DMS 273 (cell line): ENCODE measurements around the gene RBM11.

Experiments
- DNase-seq: peaks from one replicate; lab custom pipeline; 2025; ENCODE audit not compliant: unreplicated experiment; lab: John Stamatoyannopoulos, UW

The RBM11 gene

DNA sequence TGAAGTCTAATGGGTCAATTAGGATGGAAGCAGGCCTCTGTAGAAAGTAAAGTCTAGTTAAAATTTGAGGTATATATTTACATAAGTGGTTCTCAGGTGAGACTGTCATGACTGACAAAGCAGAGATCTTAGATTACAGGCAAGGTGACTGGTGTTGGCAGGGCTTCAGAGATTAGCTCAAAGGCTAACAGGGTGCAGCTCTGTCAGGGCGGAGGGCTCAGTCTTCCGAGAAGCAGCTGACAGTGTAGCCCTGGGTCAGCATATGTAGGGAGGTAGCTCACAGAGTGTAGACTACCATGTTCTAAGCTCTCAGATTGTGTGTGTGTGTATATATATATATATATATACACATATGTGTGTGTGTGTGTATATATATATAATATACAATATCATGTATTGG lies 54.7 kb downstream of the RBM11 start:
- DNase-seq, result no peak

DNA sequence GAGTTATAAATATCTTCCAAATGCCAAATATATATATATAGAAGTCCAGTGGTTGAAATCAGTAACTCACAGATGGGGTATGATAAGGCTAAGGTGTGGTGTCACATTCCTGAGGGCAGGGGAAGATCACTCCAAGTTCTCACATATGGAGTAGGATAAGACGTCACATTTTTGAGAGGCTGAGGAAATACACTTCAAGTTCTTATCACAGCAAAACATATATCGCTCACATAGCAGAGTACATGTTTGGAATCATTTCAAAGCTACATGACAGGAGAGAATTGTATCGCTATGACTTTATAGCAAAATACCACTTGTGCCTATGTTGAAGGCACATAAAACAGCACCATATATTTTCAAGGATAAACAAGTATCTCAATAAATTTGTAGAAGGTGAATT lies 55.1 kb downstream of the RBM11 start:
- DNase-seq, result no peak

DNA sequence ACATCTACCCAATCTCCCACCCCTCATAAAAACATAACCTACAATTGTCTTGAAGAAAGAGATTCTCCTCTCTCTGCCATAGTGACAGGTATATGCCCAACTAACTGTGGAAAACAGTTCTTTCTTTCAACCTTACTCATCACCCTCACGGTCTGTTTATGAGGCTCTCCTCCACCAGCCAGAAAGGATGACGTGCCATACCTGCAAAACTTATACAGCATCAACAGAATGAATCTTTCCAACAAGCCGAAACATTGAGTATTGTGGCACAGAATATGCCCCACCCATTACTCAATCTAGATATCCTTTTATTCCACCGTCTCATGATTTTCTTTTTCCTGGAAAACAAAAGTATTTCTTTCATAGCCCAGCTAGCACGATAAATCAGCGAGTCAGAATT lies 55.7 kb downstream of the RBM11 start:
- no peak for DNase-seq

DNA sequence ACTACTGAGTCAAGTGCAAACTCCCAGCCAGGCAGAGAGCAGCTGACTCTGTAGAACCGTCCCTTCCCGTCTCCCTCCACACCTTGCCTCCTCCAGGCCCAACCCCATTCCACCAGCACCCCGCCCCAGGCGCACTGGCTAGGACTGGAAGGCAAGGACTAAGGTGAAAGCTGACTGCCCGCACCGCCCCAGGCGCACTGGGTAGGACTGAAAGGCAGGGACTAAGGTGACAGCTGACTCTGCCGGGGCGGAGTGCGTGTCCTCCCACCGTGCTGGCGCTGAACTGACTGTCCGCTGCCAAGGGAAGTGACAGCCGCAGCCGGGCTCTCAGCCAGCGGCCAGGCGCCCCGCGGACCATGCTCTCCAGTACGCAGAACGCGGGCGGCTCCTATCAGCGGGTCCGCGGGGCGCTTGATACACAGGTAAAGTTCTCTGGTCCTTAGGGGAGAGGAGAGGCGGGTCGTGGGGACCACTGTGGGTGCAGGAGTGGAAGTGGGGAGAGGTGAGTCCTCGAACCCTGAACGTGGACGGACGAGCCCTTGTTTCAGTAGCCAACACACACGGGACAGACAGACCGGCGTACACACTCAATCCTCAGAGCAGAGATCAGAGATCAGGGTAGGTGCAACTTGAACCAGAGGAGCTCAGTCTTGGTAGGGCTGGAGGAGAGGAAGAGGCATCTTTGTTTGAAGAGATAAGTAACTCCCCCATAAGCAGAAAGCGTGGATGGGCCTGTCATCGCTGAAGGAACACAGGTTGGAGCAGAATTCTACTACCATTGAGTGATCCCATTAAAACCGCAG lies 58.0 kb downstream of the RBM11 start:
- DNase-seq, result peak; percentile 35

DNA sequence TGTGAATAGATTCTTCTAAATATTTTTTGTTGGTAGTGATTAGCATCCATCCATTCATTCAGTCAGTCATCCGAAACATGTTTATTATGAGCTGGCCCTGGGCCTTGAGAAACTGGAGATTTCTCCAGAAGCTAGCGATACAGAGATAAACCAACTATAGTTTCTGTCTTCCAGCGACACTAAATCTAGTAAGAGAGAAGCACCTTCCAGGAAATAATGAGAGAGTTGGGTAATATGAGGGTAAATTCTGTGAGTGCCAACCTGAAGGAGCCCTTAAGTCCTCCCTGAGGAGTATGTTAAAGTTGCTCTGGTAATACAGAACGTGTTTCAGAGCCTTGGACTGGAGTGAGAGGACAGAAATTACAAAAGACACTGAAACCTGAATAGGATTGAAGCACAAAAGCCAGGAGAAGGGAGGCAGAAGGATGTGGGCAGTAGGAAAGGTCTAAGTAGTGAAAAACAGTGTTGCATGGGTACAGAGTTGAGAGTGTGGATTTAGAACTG lies 59.8 kb downstream of the RBM11 start:
- no peak for DNase-seq
